Aorta (tissue), 5 donors: ENCODE data around the gene TSPAN4. TPM values are rescaled to one million over a fixed set of nuclear protein-coding genes. Genes with fewer than 3 reads are reported as not detected.

ENCODE experiments used
- ATAC-seq: fragments of 200-7000 bp; cut with Tn5 transposase; one replicate; pipeline ENCODE4 v1.9.1; 2022; ENCODE audit warnings: moderate library complexity; ENCODE audit not compliant: low FRiP score
- DNase-seq, 2 donors: peaks; one replicate each; pipeline ENCODE4 v3.0.0-alpha.2; 2020
- H3K27ac ChIP-seq, 2 donors: one replicate each; pipeline ENCODE4 v1.5.1; 2013; ENCODE audit warnings: low read length in 2 of 2, mild to moderate bottlenecking in 2 of 2, moderate library complexity in 2 of 2, control low read depth in 1 of 2, inconsistent platforms in 1 of 2, low read depth in 1 of 2
- H3K27me3 ChIP-seq, 2 donors: one replicate each; pipeline ENCODE4 v1.6.1; 2013; ENCODE audit warnings: control low read depth in 1 of 2, low read length in 1 of 2, mild to moderate bottlenecking in 1 of 2, moderate library complexity in 1 of 2; ENCODE audit not compliant: insufficient read depth in 2 of 2, control insufficient read depth in 1 of 2
- H3K36me3 ChIP-seq, 2 donors: one replicate each; pipeline ENCODE4 v1.6.1; 2013; ENCODE audit warnings: control low read depth in 1 of 2, low read length in 1 of 2, mild to moderate bottlenecking in 1 of 2; ENCODE audit not compliant: insufficient read depth in 2 of 2, control insufficient read depth in 1 of 2
- H3K4me1 ChIP-seq, 2 donors: one replicate each; pipeline ENCODE4 v1.6.1; 2013; ENCODE audit warnings: low read length in 2 of 2, control low read depth in 1 of 2, mild to moderate bottlenecking in 1 of 2, moderate library complexity in 1 of 2; ENCODE audit not compliant: insufficient read depth in 2 of 2, control insufficient read depth in 1 of 2
- H3K4me3 ChIP-seq, 2 donors: one replicate each; pipeline ENCODE4 v1.5.1; 2013; ENCODE audit warnings: low read length in 2 of 2, control low read depth in 1 of 2, mild to moderate bottlenecking in 1 of 2
- H3K9me3 ChIP-seq: one replicate; pipeline ENCODE4 v1.6.1; 2013; ENCODE audit warnings: mild to moderate bottlenecking, low read length; ENCODE audit not compliant: control insufficient read depth
- WGBS, 2 donors: extraction: QIAGEN DNeasy Blood & Tissue Kit; methylation state at CpG; one replicate each; pipeline ENCODE4 v1.1.7; 2013; 5-methylcytosine and 5-hydroxymethylcytosine counted together
- intact Hi-C, 2 donors: fragments of 100-400 bp; cut with DNase I; formaldehyde crosslinking; loops; one replicate each; pipeline versions ENCODE4 v1.14.2 to v1.15.0; 2022
- polyA plus RNA-seq, 2 donors: library from polyadenylated mRNA; stranded (reverse); fragments of 200-250 nt; gene quantifications; one replicate each; pipeline ENCODE4 v1.2.3, GENCODE V29; 2013
- total RNA-seq, 2 donors: library from RNA; stranded (reverse); fragmentation: NEBNext Ultra II Directional; extraction: Animal tissue kit (Norgen Biotek cat#: 25700); gene quantifications; one replicate each; pipeline ENCODE4 v1.2.1, GENCODE V29; 2021
- donor health status: healthy with polysubstance abuse.
- donor health status: Bipolar disorder and iron deficiency.
- donor health status: DM: no; HTN: no; CAD: no.
- donor health status: DM: no; HTN: no; CAD: no.
- donor health status: DM: yes; HTN: yes; CAD: no.

The TSPAN4 gene
- total and polyA plus RNA-seq, 4 donors = 28.4 to 95.1 (median 61.0) TPM

DNA sequence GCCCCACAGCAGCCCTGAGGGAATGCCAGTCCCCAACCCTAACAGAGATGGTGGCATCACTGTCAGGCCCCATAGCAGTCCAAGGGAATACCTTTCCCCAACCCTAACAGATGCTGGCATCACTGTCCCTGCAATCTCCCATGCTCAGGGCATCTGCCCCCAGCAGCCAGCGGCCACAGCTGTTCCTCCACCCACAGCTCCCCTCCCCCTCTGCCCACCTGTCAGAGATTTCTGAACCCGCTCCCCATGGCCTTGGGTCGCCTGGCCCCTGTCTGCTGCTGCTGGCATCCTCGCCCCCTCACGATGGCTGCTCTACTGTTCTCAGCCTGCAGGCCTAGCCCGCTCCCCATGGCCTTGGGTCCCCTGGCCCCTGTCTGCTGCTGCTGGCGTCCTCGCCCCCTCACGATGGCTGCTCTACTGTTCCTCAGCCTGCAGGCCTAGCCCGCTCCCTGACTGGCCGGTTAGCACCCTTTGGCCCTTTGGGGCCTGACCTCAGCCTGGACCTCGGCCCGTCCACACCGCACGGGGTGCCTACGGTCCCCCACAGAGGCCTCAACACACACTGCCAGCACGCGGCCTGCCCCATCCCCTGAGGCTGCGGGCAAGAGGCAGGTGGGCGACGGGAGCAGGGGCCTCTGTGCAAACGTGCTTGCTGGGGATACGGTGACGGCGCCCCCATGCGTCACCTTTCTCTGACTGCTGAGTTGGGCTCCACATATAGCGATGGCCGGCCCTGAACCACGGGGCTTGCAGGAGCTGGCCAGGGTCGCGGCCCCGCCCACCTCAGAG lies 47.2 kb downstream of the TSPAN4 start:
- H3K4me3 ChIP-seq = no peak overlapping the region
- DNase-seq = no peak
- peaks cover 0 to 2% of the 10 kb centered on the region in 2 donors for H3K36me3 ChIP-seq
- no peaks in the 10 kb centered on the region for H3K27me3 ChIP-seq
- intact Hi-C loops = no loop called here
- no peaks in the 10 kb centered on the region for H3K9me3 ChIP-seq
- no peak overlapping the region for H3K27ac ChIP-seq
- WGBS, 2 donors = 89 to 92% methylated on average over 32 of the region's 32 CpGs
- no peaks in the 10 kb centered on the region for H3K4me1 ChIP-seq
- ATAC-seq = no peak

DNA sequence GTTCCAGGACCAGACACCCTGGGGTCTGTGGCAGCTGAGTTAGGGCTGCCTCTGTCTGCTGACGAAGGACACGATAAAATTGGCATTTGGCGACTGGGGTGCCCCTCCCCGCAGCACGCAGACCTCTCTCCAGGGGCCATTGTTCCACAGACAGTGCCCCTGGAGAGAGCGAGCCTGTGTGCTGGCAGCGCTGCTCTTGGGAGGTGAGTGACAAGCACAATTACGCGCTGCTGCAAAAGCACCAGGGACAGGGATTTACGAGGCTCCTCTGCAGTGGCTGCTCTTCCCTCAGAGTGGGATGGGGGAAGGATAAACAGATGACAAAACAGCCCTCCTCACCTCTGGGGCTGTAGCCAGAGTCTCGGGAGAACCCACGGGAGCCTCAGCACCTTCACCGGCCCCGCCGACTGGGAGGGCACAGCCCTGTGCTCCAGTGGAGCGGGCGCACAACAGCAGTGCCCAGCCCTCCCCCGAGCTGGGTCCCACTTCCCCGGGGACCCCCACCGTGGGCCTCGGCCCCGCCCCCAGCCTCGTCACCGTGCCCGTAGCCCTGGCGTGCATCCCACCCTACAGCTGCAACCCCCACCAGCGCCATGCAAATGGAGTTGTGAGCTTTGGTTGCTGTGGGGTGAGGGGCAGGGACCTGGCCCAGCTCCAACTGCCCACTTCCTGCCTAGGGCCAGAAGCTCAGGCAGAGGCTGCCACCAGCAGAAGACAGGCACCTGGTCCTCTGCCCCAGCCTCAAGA lies 48.3 kb downstream of the TSPAN4 start:
- WGBS, 2 donors = 69 to 70% methylated on average over 13 to 27 of the region's 27 CpGs
- Histone ChIP-seq H3K36me3 (peaks cover 0 to 2% of the 10 kb centered on the region in 2 donors), H3K27me3 (no peaks in the 10 kb centered on the region), H3K27ac (no peak overlapping the region), H3K4me3 (no peak overlapping the region), H3K9me3 (no peaks in the 10 kb centered on the region), H3K4me1 (no peaks in the 10 kb centered on the region)
- DNase-seq = no peak
- no peak for ATAC-seq
- intact Hi-C loops = no loop called here

DNA sequence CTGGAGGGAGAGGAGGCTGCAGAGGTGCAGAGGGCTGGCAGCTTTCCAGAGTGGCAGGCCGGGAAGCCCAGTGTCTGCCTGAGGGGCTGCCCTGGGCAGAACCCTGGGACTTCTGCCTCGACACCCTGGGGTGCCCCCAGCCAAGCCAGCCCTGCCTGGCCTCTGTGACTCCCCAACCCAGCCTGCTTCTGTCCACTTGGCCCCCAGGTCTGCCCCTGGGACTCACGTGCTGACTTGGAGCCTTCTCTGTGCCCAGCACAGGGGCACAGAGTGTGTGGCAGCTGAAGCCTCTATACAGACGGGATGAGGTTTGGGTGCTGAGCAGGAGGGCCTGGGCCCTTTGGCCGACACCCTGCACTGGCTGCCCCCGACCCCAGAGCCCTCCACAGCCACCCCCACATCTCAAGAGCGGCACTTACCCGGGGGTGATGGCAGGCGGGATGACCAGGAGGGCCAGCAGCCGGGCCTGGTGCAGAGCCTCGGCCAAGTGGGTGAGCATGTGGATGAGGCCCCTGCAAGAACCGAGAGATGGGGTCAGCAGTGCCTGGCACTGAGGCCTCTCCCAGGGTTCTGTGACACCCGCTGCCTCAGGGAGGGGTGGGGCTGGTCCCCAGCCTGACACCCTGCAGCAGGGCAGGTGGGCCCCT lies 50.5 kb downstream of the TSPAN4 start:
- Histone ChIP-seq H3K4me3 (no peak overlapping the region), H3K4me1 (no peaks in the 10 kb centered on the region), H3K27me3 (no peaks in the 10 kb centered on the region), H3K9me3 (no peaks in the 10 kb centered on the region), H3K36me3 (peaks cover 0 to 2% of the 10 kb centered on the region in 2 donors), H3K27ac (no peak overlapping the region)
- ATAC-seq = no peak
- 86% methylated on average over 13 of the region's 13 CpGs for WGBS, 2 donors
- DNase-seq = no peak
- intact Hi-C loops = no loop called here

GRCh38 chr11:894575-895201 lies 52.0 kb downstream of the TSPAN4 start:
- no peak overlapping the region for H3K4me3 ChIP-seq
- no peak for DNase-seq
- no peak for ATAC-seq
- intact Hi-C loops = no loop called here
- no peaks in the 10 kb centered on the region for H3K27me3 ChIP-seq
- H3K36me3 ChIP-seq = no peaks in the 10 kb centered on the region
- 85% methylated on average over 11 to 12 of the region's 12 CpGs for WGBS, 2 donors
- no peak overlapping the region for H3K27ac ChIP-seq
- no peaks in the 10 kb centered on the region for H3K9me3 ChIP-seq
- no peaks in the 10 kb centered on the region for H3K4me1 ChIP-seq

DNA sequence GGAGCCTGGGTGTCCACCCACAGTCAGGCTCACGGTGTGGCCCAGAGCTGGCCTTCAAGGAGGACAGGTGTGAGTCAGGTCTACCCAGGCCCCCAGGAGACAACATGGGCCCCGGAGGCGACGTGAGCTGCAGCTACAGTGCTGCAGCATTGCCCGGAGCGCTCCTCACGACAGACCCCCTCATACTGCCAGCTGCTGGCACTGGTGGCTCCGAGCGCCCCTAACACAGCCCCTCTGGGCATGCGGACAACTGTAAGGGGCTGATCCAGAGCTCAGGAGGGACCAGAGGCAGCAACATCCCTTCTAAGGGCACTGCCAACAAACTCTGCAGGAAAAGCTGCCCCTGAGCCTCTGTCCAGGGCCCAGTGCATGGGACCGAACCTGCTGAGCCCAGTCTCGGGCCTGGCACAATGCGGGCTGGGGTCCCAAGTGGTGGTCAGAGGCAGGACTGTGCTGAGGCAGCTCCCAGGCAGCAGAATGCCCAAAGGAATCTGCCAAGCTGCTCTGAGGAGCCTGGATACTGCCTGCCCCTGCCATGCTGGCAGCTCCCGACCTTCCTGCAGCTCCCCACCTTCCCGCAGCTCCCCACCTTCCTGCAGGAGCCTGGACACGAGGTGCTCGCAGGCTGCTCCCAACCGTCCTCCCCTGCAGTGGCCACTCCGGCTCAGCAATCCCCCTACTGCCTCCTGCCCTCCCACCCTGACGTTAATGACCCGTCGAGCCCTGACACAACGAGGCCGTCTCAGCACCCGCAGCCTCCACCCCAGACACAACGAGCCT lies 52.9 kb downstream of the TSPAN4 start:
- intact Hi-C loops = no loop called here
- Histone ChIP-seq H3K9me3 (no peaks in the 10 kb centered on the region), H3K4me1 (no peaks in the 10 kb centered on the region), H3K4me3 (no peak overlapping the region), H3K36me3 (peaks cover 0 to 3% of the 10 kb centered on the region in 2 donors), H3K27me3 (no peaks in the 10 kb centered on the region), H3K27ac (no peak overlapping the region)
- ATAC-seq (no peak), DNase-seq (no peak)
- 84 to 85% methylated on average over 24 to 26 of the region's 26 CpGs for WGBS, 2 donors

DNA sequence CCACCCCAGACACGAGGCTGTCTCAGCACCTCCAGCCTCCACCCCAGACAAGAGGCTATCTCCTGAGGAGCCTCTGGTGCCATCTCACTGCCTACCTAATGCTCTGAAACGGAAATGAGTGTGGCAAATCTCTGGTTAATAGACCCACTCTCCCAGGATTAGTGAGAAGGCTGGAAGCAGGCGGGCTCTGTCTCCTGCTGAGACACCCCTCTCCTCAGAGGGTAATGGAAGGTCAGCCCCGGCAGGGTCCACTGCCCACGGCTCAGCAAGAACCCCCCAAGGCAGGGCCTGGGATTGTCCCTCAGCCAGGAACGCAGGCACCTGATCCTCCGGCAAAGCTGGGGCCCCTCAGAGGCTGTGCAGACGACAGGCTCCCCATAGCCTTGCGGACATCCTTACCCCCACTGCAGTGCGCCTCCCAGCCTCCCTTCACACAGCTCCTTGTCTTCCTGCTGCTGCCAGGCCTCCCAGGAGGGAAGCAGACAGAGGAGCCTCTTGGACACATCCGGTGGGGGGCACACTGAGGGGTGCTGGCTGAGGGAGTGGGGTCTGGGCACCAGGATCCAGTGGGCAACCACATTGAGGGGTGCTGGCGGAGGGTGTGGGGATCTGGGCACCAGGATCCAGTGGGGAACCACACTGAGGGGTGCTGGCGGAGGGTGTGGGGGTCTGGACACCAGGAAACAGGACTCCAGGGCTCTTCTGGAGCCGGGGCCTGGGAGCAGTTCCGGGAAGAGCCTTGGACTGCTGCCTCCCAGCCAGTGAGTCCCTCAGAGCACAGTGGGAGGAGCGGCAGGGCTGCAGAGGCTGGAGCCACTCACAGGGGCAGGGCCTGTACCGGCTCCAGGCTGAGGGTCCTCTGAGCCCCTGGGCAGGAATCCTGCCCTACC lies 54.8 kb downstream of the TSPAN4 start:
- H3K36me3 ChIP-seq = peaks cover 0 to 5% of the 10 kb centered on the region in 2 donors
- intact Hi-C loops = no loop called here
- H3K27ac ChIP-seq = no peak overlapping the region
- no peaks in the 10 kb centered on the region for H3K4me1 ChIP-seq
- H3K27me3 ChIP-seq = no peaks in the 10 kb centered on the region
- DNase-seq (no peak), ATAC-seq (no peak)
- H3K9me3 ChIP-seq = no peaks in the 10 kb centered on the region
- H3K4me3 ChIP-seq = no peak overlapping the region
- WGBS, 2 donors = 83 to 87% methylated on average over 15 to 17 of the region's 17 CpGs

- ATAC-seq = no peak
- no peaks in the 10 kb centered on the region for H3K4me1 ChIP-seq
- intact Hi-C loops = no loop called here
- H3K36me3 ChIP-seq = peaks cover 0 to 5% of the 10 kb centered on the region in 2 donors
- H3K9me3 ChIP-seq = no peaks in the 10 kb centered on the region
- no peak for DNase-seq
- H3K27me3 ChIP-seq = no peaks in the 10 kb centered on the region
- no peak overlapping the region for H3K4me3 ChIP-seq
- no peak overlapping the region for H3K27ac ChIP-seq
- WGBS, 2 donors = 58 to 64% methylated on average over 10 of the region's 10 CpGs
These were observed 55.5 kb downstream of the TSPAN4 start for GRCh38 chr11:898143-898511.
